RWPE2 (cell line): ENCODE results near the gene NTHL1.
A peak's percentile ranks its signal among the peaks of the same experiment; 100 is the strongest.

Source experiments
- ATAC-seq: fragments of 200-7000 bp; cut with Tn5 transposase; 3 replicates; pipeline ENCODE4 v1.9.1; 2021; ENCODE audit warnings: low read depth
- DNase-seq: peaks from one replicate; pipeline ENCODE4 v3.0.0-alpha.2; 2020; ENCODE audit warnings: low spot score
- H3K27ac ChIP-seq: fragments of 450-650 bp; 2 replicates; pipeline ENCODE4 v1.5.1; 2017; ENCODE audit warnings: mild to moderate bottlenecking; ENCODE audit not compliant: poor library complexity, severe bottlenecking
- H3K27me3 ChIP-seq: fragments of 250-450 bp; sonication (Bioruptor Pico); 2 replicates; pipeline ENCODE4 v1.5.1; 2021; ENCODE audit warnings: mild to moderate bottlenecking, moderate library complexity; ENCODE audit not compliant: insufficient read depth, poor library complexity, severe bottlenecking
- H3K36me3 ChIP-seq: fragments of 250-450 bp; sonication (Bioruptor Pico); 2 replicates; pipeline ENCODE4 v1.5.1; 2020; ENCODE audit warnings: low read depth, mild to moderate bottlenecking, moderate library complexity
- H3K4me1 ChIP-seq: fragments of 250-450 bp; sonication (Bioruptor Pico); 2 replicates; pipeline ENCODE4 v1.5.1; 2021; ENCODE audit warnings: mild to moderate bottlenecking, moderate library complexity; ENCODE audit not compliant: insufficient read depth, poor library complexity, severe bottlenecking
- H3K4me3 ChIP-seq: fragments of 250-450 bp; sonication (Bioruptor Pico); 2 replicates; pipeline ENCODE4 v1.5.1; 2021; ENCODE audit warnings: mild to moderate bottlenecking, moderate library complexity; ENCODE audit not compliant: severe bottlenecking
- H3K9me3 ChIP-seq: fragments of 250-450 bp; sonication (Bioruptor Pico); 2 replicates; pipeline ENCODE4 v1.5.1; 2021; ENCODE audit warnings: mild to moderate bottlenecking, moderate library complexity; ENCODE audit not compliant: severe bottlenecking
- CTCF ChIP-seq: fragments of 450-650 bp; IDR thresholded peaks from one replicate; pipeline ENCODE4 v1.5.1; 2017; ENCODE audit warnings: mild to moderate bottlenecking, moderate library complexity; ENCODE audit not compliant: poor library complexity, severe bottlenecking

The NTHL1 gene

DNA sequence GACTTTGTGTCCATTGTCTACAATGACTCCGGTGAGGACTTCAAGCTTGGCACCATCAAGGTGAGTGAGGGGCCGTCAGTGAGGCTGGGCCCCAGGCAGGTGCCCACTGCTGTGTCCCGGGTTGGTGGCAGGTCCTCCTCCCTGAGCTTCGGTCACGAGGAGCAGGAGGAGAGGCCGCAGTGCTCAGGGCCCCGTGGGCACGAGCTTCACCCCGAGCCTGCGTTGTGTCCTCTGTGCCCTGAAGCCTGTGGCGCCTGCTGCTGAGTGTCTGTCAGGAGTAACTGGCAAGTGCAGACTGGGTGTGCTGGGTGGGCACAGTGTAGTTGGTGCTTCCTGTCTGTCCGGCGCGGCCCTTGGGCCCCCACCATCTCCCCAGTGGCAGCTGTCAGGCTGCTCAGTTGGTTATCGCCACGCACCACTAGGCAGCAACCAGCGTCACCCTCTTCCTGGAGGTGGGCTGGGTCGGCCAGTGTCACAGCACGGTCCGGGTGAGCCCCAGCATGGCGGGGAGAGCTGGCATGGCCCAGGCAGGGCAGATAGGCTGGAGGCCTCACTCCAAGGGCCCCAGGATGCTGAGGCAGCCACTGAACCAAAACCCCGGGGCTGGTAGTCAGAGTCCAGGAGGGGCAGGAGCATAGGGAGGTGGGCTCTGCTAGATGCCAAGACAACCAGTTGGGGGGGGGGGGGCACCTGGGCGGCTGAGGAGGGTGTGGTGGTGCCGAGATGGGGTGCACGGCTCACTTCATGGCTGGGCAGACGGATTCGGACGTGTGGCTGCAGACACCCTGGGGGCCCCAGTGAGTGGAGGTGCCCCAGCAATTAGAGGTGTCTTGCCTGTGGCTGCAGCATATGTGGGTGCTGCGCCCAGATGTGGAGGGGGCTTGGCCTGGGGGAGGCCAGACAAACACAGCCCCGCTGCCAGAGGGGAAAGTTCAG, 39.4 kb upstream of the NTHL1 start:
- no peaks in the 10 kb centered on the region for H3K9me3 ChIP-seq
- H3K36me3 ChIP-seq: peaks cover 69% of the 10 kb centered on the region
- no peak for TF ChIP-seq CTCF
- H3K4me1 ChIP-seq: peaks cover 4% of the 10 kb centered on the region
- no peak for ATAC-seq
- H3K4me3 ChIP-seq: no peak overlapping the region
- no peak overlapping the region for H3K27ac ChIP-seq
- no peaks in the 10 kb centered on the region for H3K27me3 ChIP-seq
- no peak for DNase-seq

- Histone ChIP-seq H3K4me1 (peaks cover 6% of the 10 kb centered on the region), H3K27ac (no peak overlapping the region), H3K36me3 (peaks cover 69% of the 10 kb centered on the region), H3K9me3 (no peaks in the 10 kb centered on the region), H3K27me3 (no peaks in the 10 kb centered on the region), H3K4me3 (no peak overlapping the region)
- no peak for ATAC-seq
- TF ChIP-seq CTCF: no peak
- no peak for DNase-seq
Measured at GRCh38 chr16:2086106-2086742, 38.6 kb upstream of the NTHL1 start.

- no peak for DNase-seq
- H3K4me1 ChIP-seq: peaks cover 6% of the 10 kb centered on the region
- no peaks in the 10 kb centered on the region for H3K9me3 ChIP-seq
- H3K36me3 ChIP-seq: peaks cover 67% of the 10 kb centered on the region
- ATAC-seq: peak; percentile 9; the same call in 1 of the 3 replicates
- no peak overlapping the region for H3K4me3 ChIP-seq
- no peaks in the 10 kb centered on the region for H3K27me3 ChIP-seq
- TF ChIP-seq CTCF: no peak
- H3K27ac ChIP-seq: no peak overlapping the region
Measured at GRCh38 chr16:2085669-2086068, 38.0 kb upstream of the NTHL1 start.

DNA sequence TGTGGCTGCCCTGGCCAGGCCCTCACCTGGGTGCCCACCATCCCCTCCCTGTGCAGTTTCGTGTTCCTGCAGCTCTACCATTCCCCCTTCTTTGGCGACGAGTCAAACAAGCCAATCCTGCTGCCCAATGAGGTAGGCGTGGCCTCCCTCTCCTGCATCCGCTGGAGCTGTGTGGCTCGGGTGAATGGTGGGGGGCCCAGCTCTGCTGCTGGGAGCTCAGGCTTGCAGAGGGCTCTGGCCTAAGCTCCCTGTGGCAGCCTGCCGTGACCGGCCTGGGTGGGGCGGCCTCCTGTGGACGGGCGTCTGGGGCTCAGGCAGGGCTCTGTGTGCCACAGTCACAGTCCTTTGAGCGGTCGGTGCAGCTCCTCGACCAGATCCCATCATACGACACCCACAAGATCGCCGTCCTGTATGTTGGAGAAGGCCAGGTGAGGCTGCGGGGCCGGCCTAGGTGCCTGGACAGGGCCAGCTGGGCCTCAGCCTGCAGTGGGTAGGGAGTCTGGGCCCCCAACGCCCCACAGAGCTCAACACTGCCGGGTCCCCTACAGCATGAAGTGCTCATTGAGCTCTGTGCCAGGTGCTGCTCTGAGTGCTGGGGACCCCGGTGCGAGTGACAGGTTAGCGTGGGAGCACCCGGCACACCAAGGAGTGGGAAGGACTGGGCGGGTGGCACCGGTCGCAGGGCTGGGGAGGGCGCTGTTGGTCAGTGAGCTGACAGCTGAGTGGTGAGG, 37.4 kb upstream of the NTHL1 start:
- H3K36me3 ChIP-seq: peaks cover 61% of the 10 kb centered on the region
- no peak overlapping the region for H3K4me3 ChIP-seq
- H3K4me1 ChIP-seq: peaks cover 6% of the 10 kb centered on the region
- H3K9me3 ChIP-seq: no peaks in the 10 kb centered on the region
- ATAC-seq (no peak), DNase-seq (no peak)
- H3K27ac ChIP-seq: no peak overlapping the region
- TF ChIP-seq CTCF: no peak
- H3K27me3 ChIP-seq: no peaks in the 10 kb centered on the region
